ENCODE measurements around the gene MED26. TPM values are rescaled to one million over a fixed set of nuclear protein-coding genes. Genes with fewer than 3 reads are reported as not detected.
"Not testable (repeated sequence)": the region's sequence is repeated elsewhere in the genome, so short reads cannot be mapped to it uniquely, and the experiment has no call there.

MED26 gene
- total RNA-seq, 1 donor from 2014 or later, result 2.4 TPM

DNA sequence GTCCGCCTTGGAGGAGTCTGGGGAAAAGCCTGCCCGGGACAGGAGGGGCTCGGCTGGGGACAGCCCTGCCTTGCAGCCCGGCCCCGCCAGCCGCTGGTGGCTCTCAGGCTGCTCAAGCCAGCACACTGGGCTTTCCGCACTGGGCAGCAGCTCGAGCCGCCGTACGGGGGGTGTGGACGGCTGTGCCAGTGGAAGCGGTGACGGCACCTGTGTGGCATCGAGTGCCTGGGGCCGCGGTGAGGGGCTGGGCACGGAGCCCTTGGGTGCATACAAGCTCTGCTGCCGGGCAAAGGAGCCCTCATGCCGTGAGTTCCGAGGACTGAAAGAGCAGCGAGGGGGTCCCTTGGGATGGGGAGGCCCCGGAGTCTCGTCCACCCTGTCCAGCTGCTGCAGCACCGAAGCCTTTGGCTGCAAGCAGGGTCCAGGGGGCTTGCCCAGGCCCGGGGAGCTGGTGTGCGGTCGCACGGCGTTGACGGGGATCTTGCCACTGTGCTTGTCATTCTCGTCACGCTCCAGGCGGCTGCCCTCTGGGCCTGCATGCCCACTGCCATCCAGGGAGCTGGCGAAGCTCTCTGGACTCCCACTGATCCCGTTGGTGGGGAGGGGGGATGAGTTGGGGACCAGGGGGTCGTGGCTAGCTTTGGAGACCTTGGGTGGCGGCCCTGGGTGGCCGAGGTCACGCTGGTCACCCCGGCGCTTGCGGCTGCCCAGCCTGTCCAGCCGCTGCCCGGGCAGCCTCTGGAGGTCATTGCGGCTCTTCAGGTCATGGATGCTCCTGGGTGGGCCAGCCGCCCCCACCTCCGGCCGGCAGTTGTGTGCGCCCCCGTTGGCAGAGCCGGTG, 51.1 kb downstream of the MED26 start:
- DNase-seq (ENCODE audit: low read depth in 2 of 2), result no peak

- DNase-seq (ENCODE audit: low read depth in 2 of 2), result no peak
Observed at GRCh38 chr19:16575861-16576689, 51.9 kb downstream of the MED26 start.

DNA sequence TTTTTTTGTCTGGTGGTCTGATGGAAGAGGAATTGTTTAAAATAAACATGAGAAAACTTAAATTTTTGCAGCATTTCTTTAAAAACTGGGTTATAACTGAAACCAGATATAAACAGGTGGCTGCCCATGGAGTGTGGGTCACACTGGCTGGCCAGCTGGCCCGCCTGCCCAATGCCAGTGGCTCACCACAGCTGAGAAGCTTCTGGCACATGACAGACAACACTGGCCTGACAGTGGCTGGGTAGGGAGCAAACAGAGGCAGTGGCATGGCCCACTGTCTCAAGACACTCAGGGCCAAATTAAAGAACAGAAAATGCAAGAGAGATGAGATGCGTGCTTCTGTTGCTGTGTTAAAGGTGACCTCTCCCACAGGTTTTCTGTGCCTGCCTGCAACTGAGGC, 52.7 kb downstream of the MED26 start:
- no peak for DNase-seq (ENCODE audit: low read depth in 2 of 2)

GRCh38 chr19:16573925-16574324, 54.1 kb downstream of the MED26 start:
- DNase-seq (ENCODE audit: low read depth in 2 of 2), result no peak

GRCh38 chr19:16573296-16573695, 54.7 kb downstream of the MED26 start:
- no peak for DNase-seq (ENCODE audit: low read depth in 2 of 2)

DNA sequence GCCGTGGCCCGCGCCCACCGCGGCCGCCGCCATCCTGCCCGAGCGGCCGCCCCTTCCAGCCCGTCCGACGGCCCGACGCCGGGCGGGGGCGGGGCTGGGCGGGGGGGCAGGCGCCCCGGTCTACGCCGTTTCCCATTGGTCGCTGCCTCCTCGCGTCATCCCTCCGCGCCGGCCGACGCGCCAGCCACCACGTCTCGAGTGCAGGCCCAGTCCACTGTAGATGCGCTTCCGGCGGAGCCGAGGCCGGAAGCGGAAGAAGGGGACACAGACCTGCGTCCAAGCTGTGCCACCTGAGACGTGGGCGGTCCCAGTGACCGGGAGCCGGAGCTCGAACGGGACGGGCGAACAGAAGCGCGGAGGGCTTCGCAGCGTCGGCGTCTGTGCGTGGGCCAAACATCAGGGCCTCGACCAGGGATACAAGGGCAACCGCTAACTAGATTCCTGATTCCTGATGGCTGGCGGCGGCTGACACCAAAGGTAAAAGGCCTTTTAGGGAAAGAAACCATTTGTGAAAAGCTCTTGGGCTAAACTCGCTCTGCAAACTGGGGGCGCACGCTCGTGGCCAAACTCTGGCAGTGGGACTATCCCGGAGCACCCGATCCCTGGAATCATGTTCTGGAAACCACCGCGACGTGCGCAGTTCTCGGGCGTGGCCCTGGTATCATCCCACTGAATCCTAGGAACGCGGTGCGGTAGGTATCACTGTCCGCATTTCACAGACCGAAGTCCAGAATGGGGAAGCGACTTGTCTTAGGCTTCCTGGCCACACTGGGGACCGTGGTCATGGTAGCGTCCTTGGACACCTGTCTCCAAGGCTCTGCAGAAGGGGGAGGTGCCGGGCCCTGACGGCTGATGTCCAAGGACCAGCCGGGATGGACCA, 55.4 kb downstream of the MED26 start, which contains the start of gene SLC35E1:
SLC35E1 (minus strand) TSS at position 84 of the 880 bp plus-strand sequence; CDS start at position 33, 51 bp downstream.
- peak; percentile 92 to 97 for DNase-seq (ENCODE audit: low read depth in 2 of 2)

GRCh38 chr19:16571822-16572331, 56.1 kb downstream of the MED26 start:
- DNase-seq (ENCODE audit: low read depth in 2 of 2), result peak in 1 of 2 donors; percentile 41

DNA sequence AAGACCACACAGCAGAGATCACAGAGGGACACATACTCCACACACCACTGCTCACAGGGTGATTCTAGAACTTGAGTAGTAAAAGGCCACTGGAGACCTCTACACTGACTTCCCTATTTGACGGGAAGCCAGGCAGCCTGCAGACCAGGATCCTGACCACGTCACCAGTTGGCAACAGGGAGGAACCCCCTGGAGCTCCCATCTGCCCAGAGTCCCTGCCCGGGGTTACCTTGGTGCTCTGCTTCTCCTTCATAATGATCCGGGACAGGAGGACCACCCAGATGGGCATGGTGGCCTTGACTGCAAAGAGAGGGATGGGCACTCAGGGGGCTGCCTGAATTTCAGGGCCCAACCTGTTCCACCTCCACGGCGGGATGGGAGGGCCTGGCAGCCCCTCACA, 56.7 kb downstream of the MED26 start:
- peak in 1 of 2 donors; percentile 56 for DNase-seq (ENCODE audit: low read depth in 2 of 2)

- no peak for DNase-seq (ENCODE audit: low read depth in 2 of 2)
Observed at GRCh38 chr19:16569609-16570320, 58.2 kb downstream of the MED26 start.

DNA sequence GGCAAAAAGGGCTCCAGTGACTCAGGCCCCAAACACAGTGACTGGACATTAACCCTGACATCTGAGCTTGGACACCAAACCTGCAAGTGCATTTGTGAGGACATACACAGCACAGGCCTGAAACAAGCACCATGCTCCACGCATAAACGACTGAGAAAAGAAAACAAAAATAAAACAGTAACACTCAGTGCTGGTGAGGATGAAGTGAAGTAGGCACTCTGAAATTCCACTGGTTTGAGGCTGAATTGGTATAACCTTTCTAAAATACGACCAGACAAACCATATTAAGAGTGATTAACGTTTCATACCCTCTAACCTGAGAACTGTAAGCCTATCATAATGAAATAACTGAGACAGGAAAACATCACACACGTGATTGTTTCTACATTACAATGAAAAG, 61.3 kb downstream of the MED26 start:
- DNase-seq (ENCODE audit: low read depth in 2 of 2), result no peak

- peak; percentile 90 to 92 for DNase-seq (ENCODE audit: low read depth in 2 of 2)
Observed at GRCh38 chr19:16566161-16566560, 61.8 kb downstream of the MED26 start.

DNA sequence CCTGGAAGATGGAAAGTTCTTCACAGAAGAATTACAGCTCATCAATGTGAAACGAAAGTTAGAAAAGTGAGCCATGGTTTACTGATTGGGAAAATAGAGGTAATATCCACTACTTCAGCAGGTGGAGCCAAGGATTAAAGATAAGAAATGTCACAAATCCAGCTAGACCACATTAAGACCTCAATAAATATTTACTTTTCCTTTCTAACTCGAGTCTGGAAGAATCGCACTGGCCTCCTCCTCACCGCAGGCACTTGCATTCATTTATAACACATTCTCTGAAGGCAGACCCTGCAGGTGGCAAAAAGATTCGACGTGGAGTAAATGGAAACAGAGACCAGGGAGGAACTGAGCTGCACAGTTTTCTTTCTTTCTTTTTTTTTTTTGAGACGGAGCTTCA, 63.2 kb downstream of the MED26 start:
- DNase-seq (ENCODE audit: low read depth in 2 of 2), result no peak

DNA sequence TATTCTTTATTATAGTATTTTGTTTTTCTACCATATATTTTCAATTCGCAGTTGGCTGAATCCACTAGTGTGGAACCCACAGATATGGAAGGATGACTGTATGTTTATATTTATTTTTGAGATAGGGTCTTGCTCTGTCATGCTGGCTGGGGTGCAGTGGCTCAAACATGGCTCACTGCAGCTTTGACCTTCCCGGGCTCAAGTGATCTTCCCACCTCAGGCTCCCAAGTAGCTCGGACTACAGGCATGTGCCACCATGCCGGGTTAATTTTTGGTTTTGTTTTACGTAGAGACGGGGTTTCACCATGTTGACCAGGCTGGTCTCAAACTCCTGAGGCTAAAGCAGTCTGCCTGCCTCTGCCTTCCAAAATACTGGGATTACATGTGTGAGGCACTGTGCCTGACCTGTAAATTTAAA, 65.4 kb downstream of the MED26 start:
- DNase-seq (ENCODE audit: low read depth in 2 of 2), result no peak

- no peak for DNase-seq (ENCODE audit: low read depth in 2 of 2)
Observed at GRCh38 chr19:16561382-16561781, 66.6 kb downstream of the MED26 start.

- no peak for DNase-seq (ENCODE audit: low read depth in 2 of 2)
Observed at GRCh38 chr19:16559780-16560276, 68.2 kb downstream of the MED26 start.

- DNase-seq (ENCODE audit: low read depth in 2 of 2), result no peak
Observed at GRCh38 chr19:16554776-16555175, 73.2 kb downstream of the MED26 start.

GRCh38 chr19:16551902-16552301, 76.1 kb downstream of the MED26 start:
- DNase-seq (ENCODE audit: low read depth in 2 of 2), result not testable (repeated sequence)

DNA sequence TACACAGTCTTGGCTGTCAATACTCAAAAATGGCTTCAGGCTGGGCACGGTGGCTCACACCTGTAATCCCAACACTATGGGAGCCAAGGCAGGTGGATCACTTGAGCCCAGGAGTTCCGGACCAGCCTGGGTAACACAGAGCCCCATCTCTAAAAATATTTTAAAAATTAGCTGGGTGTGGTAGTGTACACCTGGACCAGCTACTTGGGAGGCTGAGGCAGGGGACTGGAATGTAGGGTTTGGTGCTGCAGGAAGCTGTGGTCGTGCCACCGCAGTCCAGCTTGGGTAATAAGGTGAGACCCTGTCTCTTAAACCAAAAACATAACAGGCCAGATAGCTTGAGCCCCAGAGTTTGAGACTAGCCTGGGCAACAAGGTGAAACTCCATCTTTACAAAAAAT, 79.0 kb downstream of the MED26 start:
- no peak for DNase-seq (ENCODE audit: low read depth in 2 of 2)

GRCh38 chr19:16544473-16545231, 83.4 kb downstream of the MED26 start:
- no peak for DNase-seq (ENCODE audit: low read depth in 2 of 2)

DNA sequence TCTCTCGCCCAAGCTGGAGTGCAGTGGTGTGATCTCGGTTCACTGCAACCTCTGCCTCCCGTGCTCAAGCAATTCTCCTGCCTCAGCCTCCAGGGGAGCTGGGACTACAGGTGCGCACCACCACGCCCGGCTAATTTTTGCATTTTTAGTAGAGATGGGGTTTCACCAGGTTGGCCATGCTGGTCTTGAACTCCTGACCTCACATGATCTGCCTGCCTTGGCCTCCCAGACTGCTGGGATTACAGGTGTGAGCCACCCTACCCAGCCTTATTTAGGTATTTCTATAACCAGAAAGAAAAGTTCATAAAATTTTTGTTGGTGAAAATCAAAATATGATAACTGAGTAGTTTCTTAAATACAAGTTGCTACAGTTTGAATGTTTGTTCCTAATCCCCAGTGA, 84.3 kb downstream of the MED26 start:
- not testable (repeated sequence) for DNase-seq (ENCODE audit: low read depth in 2 of 2)
